Activated CD4-positive, alpha-beta T cell treated with anti-CD3 and anti-CD28 coated beads for 4 hours (primary cell): ENCODE results near the gene FTO.
"Not testable (repeated sequence)": the region's sequence is repeated elsewhere in the genome, so short reads cannot be mapped to it uniquely, and the experiment has no call there.

Experiments
- DNase-seq, 2 donors: peaks; one replicate each; pipeline ENCODE4 v3.0.0-alpha.2; 2020

The FTO gene

DNA sequence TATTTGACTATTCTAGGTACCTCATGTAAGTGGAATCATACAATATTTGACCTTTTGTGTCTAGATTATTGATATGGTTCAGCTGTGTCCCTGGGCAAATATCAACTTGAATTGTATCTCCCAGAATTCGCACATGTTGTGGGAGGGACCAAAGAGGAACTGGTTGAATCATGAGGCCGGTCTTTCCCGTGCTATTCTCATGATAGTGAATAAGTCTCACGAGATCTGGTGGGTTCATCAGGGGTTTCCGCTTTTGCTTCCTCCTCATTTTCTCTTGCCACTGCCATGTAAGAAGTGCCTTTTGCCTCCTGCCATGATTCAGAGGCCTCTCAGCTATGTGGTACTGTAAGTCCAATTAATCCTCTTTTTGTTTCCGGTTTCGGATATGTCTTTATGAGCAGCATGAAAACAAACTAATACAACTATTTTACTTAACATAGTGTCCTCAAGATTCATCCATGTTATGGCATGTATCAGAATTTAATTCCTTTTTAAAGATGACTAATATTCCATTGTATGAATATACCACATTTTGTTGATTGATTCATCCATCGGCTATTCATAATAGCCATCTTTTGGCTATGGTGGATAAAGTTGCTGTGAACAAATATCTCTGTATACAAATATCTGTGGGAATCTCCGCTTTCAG, 129.1 kb downstream of the FTO start:
- DNase-seq: no peak

DNA sequence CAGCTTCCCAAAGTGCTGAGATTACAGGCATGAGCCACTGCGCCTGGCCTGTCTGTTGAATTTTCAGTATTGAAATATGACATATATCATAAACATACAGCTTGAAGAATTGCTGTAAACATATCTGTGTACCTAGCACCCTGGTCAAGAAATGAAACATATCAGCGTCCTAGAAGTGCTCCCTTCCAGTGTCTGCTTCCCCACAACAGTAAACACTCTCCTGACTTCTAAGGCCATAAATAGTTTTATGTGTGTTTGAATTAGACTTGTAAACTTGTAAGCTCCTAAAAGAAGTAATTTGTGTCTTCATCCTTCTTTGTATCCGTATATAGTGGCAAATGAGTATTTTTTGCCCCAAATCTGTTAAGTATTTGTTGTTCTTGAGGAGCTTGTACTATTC, 132.2 kb downstream of the FTO start:
- DNase-seq: no peak

DNA sequence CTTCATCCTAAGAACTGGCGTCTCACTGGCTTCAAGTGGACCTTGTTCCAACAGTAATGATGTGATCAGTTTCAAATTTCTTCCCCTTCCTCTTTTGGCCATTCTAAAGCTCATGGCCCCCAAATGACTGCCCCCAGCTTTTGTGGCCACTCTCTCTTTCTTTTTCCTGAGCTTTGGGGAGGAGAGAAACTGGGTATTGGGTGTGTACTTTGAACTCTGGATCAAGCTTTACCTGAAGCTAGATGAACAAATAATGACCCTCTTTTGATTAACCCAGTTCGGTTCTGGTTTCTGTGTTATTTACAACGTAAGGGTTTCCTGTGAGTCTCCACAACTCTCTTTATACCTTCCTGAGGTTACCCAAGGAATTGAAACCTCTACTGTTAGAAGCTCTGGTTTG, 132.7 kb downstream of the FTO start:
- no peak for DNase-seq

DNA sequence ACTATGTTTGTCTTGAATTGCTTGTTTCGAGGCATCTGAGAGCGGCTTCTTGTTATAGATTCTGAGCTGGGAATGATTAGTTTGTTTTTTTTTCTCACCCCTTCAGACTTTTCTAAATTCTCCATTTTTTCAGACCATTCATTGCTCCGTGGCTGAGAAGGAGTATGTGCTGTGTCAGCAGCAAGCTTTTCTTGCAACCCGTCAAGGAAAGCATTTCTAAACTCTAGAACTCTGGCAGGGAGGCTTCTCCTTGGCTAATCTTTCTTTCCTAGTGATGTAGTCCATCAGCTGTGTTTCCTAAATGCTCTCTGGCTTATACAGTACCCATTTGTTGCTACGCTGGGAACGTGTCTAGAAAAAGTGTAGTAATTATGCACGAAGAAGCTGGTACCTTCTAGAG, 133.5 kb downstream of the FTO start:
- DNase-seq: no peak

DNA sequence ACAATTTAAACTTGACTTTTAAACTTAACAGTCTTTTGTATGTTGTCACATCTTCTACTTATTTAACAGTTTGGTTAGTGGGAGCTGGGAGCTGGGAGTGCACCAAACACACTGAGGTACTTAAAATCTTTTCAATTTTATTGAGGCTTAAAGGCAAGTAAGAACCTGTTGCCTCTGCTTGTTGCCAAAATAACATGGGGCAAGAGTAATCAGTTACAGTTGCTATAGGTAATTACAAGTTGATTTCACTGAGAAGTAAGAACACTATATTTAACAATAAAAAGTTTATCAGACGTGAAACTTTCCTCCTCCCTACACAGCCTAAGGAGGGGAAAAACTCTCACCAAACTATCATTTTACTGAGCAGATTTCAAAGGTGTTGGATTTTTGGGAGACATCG, 135.2 kb downstream of the FTO start:
- DNase-seq: no peak

DNA sequence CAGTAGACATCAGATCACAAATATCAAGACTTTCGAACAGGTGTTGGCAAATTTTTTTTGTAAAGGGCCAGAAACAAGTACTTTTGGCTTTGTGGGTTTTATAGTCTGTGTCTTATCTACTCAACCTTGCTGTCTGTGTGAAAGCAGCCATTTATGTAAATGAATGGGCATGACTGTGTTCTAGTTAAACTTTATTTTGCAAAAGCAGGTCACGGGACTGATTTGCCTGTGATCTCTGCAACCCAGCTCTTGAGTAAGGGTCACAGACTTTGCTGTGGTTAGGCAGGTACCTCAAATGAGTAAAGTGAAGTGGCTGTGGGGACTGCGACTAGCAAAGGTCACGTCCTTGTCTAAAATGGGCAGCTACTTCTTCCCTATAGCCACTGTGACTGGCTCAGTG, 136.5 kb downstream of the FTO start:
- no peak for DNase-seq

DNA sequence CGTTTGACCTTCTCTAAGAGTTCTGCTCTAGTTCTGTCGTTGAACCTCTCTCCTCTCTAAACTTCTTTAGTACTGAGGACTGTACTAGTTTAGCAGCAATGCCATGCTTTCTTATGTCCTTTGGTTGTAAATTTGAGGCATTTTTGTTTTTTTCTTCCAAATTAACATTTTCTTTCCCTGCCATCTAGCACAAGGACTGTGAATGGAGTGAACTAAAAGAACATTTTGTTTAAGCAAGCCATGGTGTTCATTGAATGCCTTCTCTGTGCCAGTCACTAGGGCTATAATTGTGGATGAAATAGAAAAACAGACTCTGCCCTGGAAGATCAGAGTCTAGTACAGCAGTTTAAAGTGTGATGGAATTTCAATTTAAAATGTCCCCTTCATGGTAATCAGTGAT, 137.9 kb downstream of the FTO start:
- DNase-seq: no peak

DNA sequence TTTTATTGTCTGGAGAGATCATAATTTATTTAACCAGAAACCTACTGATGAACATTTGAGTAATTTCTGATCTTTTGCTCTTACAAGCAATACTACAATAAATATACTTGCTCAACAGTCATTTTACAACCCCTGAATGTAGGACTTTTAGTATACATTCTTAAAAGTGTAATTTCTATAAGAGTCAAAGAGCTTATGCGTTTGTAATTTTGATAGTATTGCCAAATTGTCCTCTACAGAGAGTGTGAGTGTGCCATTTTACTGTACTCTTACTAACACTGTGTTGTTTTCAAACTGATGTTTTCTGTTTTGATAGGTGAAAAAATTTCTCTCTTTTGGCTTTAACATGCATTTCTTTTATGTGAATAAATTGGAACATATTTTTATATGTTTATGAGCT, 139.1 kb downstream of the FTO start:
- DNase-seq: no peak

DNA sequence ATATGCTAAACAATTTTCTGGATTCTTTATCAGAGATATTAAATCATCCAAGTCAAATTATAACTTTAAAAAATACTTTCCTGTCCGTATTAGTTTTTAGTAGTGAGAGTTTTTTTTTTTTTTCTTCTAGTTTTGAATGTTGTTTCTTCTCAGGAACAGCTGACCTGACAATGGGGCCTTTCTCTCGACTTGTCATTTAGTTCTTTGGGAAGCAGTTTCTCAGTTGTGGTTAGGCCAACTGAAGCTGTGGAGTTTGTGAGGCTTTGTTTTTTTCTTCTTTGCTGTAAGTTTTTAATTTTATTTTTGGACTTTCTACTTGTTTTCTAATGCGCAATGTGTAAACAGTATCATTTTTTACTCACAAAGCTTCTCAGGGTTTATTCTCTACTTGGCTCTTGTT, 140.8 kb downstream of the FTO start:
- DNase-seq: no peak

DNA sequence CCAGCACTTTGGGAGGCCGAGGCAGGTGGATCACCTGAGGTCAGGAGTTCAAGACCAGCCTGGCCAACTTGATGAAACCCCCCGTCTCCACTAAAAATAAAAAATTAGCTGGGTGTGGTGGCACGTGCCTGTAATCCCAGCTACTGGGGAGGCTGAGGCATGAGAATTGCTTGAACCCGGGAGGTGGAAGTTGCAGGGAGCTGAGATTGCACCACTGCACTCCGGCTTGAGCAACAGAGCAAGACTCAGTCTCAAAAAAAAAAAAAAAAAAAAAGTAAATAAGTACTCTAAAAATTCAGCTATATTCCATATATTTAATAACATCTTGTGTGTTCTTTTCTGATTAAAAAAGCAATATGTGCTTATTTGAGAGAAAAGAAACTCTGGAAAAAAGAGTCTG, 142.6 kb downstream of the FTO start:
- DNase-seq: not testable (repeated sequence)

DNA sequence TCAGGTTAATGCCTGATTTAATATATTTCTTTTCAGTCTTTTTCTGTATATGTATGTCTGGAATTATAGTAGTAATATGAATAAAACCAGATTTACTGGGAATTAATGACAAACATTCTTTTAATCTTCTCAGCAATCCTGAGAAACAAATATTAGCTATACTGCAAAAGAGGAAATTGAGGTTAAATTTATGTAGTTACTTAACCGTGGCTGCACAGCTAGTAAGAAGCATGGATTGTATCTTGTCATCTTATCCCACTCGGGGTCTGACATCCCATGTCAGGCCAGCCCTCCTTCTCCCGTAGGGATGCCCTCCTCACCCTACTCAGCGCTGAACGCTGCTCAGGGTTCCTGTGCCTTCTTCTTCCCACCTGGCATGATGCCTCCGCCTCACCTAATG, 143.0 kb downstream of the FTO start:
- no peak for DNase-seq

DNA sequence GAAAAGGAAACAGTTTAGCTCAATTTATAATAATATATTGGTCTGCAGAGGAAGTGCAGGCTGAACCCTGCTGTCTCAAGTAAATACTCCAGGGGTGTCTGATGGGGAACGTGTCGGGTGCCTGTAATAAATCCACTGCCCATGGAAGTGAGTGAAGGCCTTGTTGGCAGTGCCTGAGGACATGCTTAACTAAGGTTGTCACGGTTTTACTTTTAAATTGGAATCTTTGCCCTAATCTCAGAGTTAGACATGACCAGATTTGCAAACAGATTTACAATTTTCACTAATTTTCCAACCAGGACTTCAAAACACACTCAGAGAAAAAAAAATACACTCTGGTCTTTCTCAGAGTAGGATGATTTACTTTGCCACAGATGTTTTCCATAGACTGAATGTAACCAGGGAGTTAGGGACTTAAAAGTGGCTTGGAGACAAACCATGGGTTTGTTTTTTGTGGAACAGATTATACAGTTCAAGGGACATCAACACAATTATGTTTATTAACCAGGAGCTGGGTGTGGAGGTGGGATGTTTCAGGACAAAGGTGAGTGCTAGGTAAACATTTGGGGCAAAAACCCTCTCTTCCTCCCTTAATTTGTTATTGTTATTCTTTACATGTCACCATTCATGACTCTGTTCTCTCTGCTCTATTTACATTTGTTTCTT, 144.5 kb downstream of the FTO start:
- DNase-seq: no peak

DNA sequence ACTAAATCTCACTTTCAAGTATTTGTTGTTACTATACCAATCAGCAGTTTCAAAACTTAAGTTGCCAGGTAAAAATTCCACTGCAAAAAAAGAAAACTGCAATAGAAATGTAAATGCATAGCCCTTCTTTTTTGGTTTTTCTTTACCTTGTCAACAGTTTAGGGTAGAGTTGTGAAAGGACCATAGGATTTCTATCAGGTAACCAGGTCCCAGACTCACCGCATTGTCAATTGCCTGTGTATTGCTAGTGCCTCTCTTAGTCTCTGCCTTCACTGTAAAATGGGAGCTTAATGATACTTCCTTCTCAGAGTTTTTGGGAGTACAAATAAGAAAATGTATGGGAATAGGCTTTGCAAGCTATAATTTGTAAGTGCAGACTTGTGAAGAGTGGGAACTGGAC, 145.0 kb downstream of the FTO start:
- no peak for DNase-seq

DNA sequence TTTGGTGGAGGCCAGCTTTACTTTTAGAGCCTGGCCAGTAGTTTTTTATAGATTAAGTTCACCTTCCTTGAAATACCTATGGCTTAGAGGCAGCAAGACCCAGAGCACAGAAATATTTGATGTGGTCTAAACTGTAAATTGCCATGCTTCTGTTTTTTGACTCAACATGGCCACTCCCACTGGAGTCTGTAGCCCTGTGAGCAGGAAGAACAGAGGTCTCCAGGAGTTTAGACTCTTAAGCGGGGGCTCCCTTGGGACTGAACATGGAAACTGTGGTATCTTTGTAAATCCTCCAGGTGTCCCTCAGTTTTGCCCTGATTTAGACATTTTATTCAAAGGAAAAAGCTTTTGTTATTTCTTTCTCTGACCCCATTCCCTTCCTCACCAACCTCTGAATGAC, 145.6 kb downstream of the FTO start:
- no peak for DNase-seq

DNA sequence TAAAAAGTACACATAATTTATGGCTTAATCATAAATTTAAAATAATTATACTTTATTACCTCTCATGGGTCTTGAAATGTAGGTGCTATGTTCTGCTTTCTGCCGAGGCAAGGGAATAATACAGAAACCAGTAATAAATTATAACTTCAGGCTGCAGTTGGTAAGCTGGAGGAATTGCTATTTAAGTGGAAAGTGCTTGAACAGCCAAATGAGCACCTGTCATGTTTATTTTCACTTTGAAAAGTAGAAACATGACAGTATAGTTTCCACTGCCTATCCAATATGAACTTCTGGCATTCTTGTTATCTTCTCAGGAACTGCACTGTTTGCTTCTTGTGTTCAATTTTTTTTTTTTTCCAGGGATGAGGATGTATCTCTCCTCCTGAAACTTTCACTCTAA, 146.0 kb downstream of the FTO start:
- DNase-seq: no peak

DNA sequence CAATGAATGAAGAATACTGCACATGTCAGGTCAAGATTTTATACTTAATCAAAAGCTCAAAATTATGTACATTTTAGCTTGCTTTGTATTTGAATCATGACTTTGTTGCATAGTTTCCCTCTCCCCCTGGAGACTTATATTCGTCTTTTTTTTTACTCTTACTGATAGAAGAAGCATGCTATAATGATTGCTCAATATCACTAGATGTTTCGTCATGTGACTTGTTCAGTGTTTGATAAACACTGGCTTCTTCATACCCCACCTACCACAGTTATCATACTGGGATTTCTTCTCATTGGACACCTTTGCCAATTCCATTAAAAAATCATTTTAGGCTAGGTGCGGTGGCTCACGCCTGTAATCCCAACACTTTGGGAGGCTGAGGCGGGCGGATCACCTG, 148.7 kb downstream of the FTO start:
- DNase-seq: no peak

DNA sequence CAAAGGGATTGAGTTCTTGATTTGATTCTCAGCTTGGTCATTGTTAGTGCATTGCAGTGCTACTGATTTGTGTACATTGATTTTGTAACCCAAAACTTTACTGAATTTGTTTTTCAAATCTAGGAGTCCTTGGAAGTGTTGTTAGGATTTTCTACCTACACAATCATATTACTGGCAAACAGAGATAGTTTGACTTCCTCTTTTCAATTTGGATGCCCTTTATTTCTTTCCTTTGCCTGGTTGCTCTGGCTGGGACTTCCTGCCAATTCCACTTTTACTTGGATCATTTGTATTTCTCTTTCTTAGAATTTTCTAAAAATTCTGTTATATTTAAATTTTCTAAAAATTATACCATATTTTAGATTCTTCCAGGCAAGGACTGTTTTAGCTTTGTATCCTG, 151.1 kb downstream of the FTO start:
- no peak for DNase-seq

DNA sequence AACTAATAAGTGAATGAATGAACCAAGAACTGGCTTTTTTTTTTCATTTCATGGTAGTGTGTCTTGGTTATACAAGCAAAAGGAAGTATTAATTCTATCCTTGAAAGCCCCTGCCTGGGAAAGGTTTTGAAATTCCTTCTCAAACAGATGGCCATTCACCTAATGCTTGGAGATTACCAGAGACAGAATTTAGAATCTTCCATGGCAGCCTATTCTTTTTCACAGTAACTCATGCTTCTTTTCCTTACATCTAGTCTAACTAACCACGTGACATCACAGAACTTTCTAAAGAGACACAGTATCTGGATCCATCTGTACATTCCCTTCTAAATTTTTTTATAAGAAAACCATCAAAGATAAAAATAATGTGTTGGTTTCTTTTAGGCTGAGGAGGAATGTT, 151.6 kb downstream of the FTO start:
- no peak for DNase-seq

DNA sequence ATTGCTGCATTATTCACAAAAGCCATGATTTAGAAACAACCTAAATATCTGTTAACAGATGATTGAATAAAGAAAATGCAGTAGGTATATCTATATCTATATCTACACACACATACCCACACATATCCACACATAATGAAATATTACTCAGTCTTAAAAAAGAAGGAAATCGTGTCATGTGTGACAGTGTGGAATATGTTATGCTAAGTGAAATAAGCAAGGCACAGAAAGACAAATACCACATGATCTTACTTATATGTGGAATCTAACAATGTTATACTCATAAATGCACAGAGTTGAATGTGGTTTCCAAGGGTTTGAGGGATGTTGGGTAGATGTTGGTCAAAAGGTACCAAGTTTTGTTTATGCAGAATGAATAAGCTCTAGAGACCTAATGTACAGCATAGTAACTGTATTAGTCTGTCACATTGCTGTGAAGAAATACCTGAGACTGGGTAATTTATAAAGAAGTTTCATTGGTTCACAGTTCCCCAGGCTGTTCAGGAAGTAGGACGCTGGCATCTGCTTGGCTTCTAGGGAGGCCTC, 156.1 kb downstream of the FTO start:
- DNase-seq: no peak

DNA sequence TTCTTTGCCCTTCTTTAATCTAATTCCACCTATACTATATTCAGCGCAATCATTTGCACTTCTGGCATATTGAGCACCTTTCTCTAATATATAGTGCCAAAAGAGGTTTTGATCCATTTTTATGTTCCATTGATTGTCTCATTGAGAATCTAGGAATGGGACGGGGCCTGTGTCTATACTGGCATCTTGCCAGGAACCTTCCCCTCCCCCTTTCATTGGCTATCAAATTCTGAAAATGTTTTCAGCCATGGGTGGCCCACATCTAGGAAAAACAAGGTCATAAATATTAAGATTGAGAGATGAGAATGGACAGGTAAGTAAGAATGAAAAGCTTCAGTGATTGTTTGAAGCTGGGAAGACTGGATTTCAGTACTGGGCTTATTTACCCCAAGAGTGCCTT, 159.9 kb downstream of the FTO start:
- no peak for DNase-seq

DNA sequence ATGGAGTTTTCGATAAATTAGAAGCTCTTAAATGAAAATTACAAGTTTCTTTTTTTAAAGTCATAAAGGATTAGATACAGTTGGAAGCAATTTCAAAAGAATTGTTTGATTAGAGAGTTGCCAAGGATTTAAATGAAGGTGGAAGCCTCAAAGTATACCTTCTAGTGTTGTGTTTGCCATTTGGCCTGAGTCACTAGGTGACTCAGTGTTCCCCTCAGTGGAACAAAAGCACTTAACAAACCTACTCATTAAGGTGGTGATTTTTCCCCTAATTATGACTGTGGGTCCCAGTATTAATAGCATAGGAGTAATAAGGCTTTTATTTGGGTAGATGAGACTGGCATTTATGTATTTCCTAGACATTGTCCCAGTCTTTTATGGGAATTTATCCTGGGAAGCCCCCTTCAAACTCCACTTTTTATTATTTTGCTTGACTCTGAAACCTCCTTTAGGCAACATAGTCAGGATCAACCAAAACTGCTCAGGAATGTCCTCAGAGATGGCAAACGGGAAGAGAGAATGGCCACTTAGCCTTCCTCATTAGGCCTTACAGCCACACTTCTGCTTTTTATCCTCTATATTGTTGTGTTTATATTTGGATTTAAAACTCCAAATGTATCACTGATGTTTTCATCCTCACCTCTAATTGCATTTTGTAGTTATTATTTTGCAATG, 161.0 kb downstream of the FTO start:
- no peak for DNase-seq

DNA sequence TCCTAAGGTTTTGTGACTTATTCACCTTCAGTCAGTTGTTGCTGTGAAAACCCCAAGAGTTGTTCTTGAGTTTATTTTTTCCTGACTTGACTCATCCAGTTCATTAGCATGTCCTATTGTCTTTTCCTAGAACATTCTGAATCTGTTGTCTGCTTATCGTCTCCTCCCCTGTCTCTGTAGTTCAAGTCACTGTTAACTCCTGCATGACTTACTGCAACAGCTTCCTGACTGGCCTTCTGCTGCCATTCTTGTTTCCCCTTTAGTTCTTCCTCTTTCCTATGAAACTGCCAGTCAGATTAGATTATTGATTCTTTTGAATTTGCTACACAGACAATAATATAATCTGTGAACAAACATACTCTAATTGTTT, 161.5 kb downstream of the FTO start:
- DNase-seq: no peak

DNA sequence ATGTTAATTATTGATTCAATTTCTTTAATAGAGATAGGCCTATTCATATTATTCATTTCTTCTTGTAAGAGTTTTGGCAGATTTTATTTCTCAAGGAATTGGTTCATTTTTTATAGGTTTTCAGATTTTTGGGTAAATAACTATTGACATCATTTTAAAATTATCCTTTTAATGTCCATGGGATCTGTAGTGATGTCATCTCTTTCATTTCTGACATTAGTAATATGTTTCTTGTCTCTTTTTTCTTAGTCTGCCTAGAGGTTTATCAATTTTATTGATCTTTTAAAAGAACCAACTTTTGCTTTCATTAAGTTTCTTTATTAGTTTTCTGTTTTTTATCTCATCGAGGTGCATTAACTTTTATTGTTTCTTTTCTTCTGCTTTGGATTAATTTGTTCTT, 162.6 kb downstream of the FTO start:
- DNase-seq: no peak

DNA sequence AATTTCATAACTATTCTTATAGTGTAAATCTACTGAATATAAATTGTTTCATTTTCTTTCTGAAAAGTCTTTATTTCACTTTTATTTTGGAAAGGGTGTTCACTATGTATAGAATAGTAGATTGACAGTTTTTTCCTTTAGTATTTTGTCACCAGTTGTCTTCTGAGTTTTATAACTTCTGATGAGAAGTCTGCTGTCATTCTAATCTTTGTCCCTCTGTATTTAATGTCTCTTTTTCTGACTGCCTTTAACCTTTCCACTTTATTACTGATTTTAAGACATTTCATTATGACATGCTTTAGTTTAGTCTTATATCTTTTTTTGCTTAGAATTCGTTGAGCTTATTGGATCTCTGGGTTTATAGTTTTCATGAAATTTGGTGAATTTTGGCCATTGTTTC, 166.9 kb downstream of the FTO start:
- DNase-seq: no peak
